HUES6 (cell line): ENCODE results near the gene CCDC106.

Source experiments
- H3K27ac ChIP-seq: 2 replicates; pipeline ENCODE4 v1.7.0; 2013; ENCODE audit warnings: low read depth, mild to moderate bottlenecking, low read length, inconsistent platforms
- H3K27me3 ChIP-seq: 2 replicates; pipeline ENCODE4 v1.6.1; 2013; ENCODE audit warnings: low read length; ENCODE audit not compliant: control insufficient read depth, insufficient read depth
- H3K36me3 ChIP-seq: 2 replicates; pipeline ENCODE4 v1.6.1; 2013; ENCODE audit warnings: low read length; ENCODE audit not compliant: control insufficient read depth, insufficient read depth
- H3K4me1 ChIP-seq: 2 replicates; pipeline ENCODE4 v1.6.1; 2013; ENCODE audit warnings: low read length; ENCODE audit not compliant: control insufficient read depth, insufficient read depth
- H3K4me3 ChIP-seq: 2 replicates; pipeline ENCODE4 v1.5.1; 2013; ENCODE audit warnings: low read depth, low read length
- H3K9ac ChIP-seq: one replicate; pipeline ENCODE4 v1.6.1; 2013; ENCODE audit warnings: mild to moderate bottlenecking, low read length
- H3K9me3 ChIP-seq: 2 replicates; pipeline ENCODE4 v1.6.1; 2013; ENCODE audit warnings: low read depth, low read length; ENCODE audit not compliant: control insufficient read depth, insufficient read depth

The CCDC106 gene

DNA sequence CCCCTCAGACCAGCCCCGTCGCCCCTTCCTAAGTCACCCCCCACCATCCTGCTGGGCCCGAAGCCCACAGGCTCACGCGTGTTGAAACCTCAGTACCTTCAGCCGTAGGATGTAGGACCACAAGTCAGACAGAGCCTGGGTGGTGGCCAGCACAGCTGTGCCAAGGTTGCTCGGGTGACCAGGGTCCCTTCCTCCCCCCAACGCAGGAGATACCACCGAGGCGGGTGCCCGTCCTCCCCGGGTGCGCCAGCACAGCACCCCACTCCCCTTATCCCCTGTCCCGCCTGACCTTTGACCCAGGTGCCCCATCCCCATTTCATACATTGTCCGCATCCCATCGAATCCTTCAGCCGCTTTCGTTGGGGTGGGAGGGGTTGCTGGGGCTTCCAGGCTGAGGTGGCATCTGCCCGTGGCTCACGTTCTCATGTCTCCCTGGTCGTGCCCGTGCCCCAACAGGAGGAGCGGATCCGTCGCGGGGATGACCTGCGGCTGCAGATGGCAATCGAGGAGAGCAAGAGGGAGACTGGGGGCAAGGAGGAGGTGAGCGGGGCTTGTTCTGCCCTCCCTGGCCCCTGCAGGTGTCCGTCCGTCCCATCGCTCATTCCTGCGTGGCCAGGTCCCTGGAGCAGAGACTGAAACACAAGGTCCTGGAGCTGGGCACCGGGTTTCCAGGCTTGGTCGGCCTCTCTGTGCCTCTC, 41.5 kb downstream of the CCDC106 start:
- no peak overlapping the region for H3K27ac ChIP-seq
- peaks cover 85% of the 10 kb centered on the region for H3K36me3 ChIP-seq
- no peak overlapping the region for H3K9ac ChIP-seq

DNA sequence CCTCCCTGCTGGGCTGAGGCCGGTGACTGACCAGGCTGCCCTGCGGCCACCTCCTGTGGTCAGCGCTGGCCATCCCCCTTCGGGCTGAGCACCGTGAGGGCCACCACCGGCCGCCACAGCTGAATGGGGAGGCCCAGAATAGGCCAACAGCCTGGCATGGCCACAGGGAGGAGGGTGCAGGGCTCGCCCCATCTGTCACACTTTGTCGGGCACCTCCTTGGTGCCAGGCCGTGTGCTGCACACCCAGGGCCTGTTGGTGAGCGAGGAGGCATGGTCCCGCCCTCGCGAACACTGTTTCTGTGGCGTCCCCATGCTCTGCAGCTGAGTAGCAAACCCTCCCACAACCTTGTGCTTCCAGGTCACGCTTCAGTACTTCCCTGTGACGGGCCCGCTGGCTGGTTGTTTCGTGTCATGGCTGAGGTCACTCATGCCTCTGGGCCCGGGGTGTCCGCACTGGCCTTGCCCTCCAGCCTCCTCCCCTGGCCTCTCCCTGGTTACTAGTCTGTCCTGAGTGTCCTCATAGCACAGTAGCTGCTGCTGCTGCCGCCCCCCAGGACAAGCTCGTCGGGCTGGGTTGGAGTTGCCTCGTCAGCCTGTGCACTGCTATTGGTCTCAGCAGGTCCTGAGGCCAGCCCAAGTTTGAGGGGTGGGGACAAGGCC, 42.2 kb downstream of the CCDC106 start:
- Histone ChIP-seq H3K36me3 (peaks cover 84% of the 10 kb centered on the region), H3K9me3 (no peaks in the 10 kb centered on the region), H3K9ac (no peak overlapping the region), H3K4me3 (no peak overlapping the region), H3K27ac (no peak overlapping the region), H3K4me1 (no peaks in the 10 kb centered on the region), H3K27me3 (no peaks in the 10 kb centered on the region)

More for the DNA sequence above, 41.5 kb downstream of the CCDC106 start:
- Histone ChIP-seq H3K27me3 (no peaks in the 10 kb centered on the region), H3K4me1 (no peaks in the 10 kb centered on the region), H3K9me3 (no peaks in the 10 kb centered on the region), H3K4me3 (no peak overlapping the region)

DNA sequence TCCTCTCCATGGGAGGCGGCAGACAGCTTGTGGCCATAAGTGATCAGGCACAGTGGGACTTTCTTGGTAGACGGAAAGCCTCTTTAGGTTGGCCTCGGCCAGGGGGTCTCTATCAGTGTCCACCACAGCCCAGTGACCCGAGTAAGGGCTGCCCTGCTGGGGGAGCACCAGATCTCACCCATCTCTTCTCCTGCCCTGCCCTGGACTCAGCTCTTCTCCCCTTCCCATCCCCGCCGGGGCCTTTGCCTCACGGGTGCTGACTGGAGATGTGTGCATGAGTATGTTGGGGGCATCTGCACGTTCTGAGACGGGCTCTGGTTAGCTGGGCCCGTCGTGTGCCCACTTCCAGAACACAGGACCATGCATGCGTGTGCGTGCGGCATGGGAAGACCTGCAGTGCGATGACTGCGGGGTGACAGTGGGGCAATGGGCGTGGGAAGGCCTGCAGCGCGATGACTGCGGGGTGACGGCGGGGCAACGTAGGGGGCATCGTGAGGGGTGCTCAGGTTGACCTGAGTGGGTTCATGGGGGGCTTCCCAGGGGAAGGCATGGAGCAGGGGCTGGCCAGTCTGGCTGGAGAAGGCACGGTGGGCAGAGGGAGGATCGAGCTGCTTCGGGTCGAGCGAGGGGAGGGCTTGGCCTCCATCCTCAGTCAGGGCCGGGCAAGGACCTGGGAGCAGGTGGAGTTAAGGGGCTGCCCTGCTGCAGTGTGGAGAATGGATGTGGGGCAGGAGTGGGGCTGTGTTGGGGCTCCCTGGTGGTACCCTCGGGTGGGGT, 42.9 kb downstream of the CCDC106 start:
- Histone ChIP-seq H3K4me3 (no peak overlapping the region), H3K36me3 (peaks cover 84% of the 10 kb centered on the region), H3K4me1 (no peaks in the 10 kb centered on the region)

DNA sequence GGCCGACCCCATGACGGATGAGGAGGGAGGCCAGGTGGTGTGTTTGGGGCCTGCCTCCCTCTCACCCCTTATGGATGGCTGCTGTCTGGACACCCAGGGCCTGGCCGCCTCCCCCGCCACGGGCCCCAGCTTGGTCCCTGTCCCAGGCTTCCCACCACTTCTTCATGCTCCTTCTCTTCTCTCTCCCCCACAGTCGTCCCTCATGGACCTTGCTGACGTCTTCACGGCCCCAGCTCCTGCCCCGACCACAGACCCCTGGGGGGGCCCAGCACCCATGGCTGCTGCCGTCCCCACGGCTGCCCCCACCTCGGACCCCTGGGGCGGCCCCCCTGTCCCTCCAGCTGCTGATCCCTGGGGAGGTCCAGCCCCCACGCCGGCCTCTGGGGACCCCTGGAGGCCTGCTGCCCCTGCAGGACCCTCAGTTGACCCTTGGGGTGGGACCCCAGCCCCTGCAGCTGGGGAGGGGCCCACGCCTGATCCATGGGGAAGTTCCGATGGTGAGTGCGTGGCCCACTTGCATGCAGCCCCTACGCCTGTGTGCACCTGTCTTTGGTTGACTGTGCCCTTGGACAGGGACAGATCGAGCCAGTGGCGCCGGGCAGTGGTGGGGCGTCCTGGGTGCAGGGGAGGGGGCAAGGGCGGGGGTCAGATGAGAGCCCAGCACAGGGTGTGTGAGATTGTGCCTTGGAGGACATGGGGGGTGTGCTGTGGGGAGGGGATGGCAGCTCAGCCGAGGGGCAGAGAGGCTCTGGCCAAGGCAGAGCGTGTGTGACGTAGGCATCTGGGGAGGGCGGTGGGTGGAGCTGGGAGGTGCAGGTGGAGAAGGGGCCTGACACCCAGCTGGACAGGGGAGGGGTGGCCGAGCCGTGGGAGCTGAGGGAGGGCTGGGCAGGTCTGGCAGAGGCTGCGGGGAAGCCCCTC, 43.8 kb downstream of the CCDC106 start:
- Histone ChIP-seq H3K9ac (no peak overlapping the region), H3K36me3 (peaks cover 86% of the 10 kb centered on the region), H3K27me3 (no peaks in the 10 kb centered on the region), H3K4me3 (no peak overlapping the region), H3K4me1 (no peaks in the 10 kb centered on the region), H3K9me3 (no peaks in the 10 kb centered on the region), H3K27ac (no peak overlapping the region)

More for the DNA sequence above, 42.9 kb downstream of the CCDC106 start:
- Histone ChIP-seq H3K9me3 (no peaks in the 10 kb centered on the region), H3K27ac (no peak overlapping the region), H3K27me3 (no peaks in the 10 kb centered on the region), H3K9ac (no peak overlapping the region)

DNA sequence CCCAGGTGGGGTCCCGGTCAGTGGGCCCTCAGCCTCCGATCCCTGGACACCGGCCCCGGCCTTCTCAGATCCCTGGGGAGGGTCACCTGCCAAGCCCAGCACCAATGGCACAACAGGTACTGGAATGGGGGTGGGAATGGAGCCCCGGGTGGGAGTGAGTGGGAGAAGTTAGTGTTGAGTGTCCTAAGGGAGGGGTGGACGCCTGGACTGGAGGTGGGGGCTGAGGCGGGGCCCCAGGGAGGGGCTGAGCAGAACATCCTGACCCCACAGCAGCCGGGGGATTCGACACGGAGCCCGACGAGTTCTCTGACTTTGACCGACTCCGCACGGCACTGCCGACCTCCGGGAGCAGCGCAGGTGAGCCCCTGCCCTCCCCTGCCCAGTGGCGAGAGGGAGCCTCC, 44.7 kb downstream of the CCDC106 start:
- Histone ChIP-seq H3K36me3 (peaks cover 90% of the 10 kb centered on the region), H3K4me3 (no peak overlapping the region), H3K27me3 (no peaks in the 10 kb centered on the region), H3K27ac (no peak overlapping the region), H3K9me3 (no peaks in the 10 kb centered on the region), H3K9ac (no peak overlapping the region), H3K4me1 (no peaks in the 10 kb centered on the region)

DNA sequence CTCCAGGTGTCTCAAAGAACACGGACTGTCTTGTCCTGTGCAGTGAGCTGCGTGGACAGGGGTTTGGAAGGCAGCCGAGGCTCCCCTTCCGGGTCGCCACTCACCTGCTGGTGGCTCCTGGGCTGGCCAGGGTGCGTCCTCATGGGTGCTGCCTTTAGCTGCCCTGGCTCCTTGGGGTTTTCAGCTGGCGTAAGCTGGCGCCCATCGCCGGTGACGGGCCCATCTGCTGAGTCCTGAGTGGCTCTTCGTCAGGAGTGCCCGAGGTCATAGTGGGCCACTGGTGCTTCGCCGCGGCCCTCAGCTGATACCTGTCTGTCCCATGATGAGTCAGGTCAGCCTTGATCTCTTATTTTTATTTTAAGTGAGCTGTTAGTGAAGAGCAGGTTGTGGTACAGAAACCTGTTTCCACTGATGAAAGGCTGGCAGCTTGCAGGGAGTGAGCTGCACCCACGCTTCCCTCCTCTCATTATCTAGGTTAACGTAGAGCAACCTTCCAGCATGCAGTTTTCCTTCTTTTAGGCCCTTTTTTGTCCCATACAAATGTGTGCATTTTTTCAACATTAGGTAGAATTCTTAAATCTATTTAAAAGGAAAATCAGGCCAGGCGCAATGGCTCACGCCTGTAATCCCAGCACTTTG, 45.4 kb downstream of the CCDC106 start:
- Histone ChIP-seq H3K27me3 (no peaks in the 10 kb centered on the region), H3K4me3 (no peak overlapping the region), H3K27ac (no peak overlapping the region), H3K9me3 (no peaks in the 10 kb centered on the region), H3K36me3 (peaks cover 90% of the 10 kb centered on the region), H3K9ac (no peak overlapping the region), H3K4me1 (no peaks in the 10 kb centered on the region)

DNA sequence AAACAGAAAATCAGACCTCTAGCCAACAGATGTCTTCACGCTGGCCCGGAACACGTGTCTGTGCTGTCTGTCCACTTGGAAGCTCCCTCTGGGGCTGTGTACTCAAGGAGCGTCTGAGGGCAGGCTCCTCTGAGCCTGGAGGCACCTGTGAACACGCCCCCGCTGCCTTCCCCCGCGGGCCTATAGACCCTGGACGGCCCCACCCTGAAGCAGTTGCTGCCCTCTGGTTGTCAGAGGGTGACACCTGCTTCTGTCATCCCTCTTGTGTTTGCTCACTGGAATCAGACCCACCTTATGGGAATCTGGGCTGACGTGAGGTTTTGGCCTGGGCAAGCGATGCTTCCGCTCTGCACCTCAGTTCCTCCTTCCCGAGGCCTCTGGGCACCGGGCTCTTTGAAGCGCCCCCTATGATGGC, 46.2 kb downstream of the CCDC106 start:
- no peaks in the 10 kb centered on the region for H3K9me3 ChIP-seq
- no peaks in the 10 kb centered on the region for H3K27me3 ChIP-seq
- no peak overlapping the region for H3K9ac ChIP-seq
- no peaks in the 10 kb centered on the region for H3K4me1 ChIP-seq
- no peak overlapping the region for H3K27ac ChIP-seq
- peaks cover 86% of the 10 kb centered on the region for H3K36me3 ChIP-seq
- no peak overlapping the region for H3K4me3 ChIP-seq

DNA sequence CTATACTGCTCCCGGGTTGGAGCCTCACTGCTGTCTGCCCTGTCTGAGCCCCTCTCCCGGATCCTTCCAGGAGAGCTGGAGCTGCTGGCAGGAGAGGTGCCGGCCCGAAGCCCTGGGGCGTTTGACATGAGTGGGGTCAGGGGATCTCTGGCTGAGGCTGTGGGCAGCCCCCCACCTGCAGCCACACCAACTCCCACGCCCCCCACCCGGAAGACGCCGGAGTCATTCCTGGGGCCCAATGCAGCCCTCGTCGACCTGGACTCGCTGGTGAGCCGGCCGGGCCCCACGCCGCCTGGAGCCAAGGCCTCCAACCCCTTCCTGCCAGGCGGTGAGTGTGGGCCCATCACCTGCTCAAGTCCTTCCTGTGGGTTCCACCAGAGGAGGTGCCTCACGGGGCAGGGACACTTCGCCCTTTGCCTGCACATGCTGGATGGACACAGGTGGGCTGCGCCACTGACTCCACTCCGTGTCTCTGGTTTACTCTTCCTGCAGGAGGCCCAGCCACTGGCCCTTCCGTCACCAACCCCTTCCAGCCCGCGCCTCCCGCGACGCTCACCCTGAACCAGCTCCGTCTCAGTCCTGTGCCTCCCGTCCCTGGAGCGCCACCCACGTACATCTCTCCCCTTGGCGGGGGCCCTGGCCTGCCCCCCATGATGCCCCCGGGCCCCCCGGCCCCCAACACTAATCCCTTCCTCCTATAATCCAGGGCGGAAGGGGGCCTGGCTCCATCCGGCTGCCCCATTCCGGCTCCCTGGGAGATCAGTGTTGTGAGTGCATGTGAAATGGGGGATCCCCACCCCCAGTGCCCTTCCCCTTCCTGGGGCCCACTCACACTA, 46.9 kb downstream of the CCDC106 start:
- no peak overlapping the region for H3K4me3 ChIP-seq
- H3K9ac ChIP-seq = no peak overlapping the region
- H3K4me1 ChIP-seq = no peaks in the 10 kb centered on the region
- H3K9me3 ChIP-seq = no peaks in the 10 kb centered on the region
- peaks cover 84% of the 10 kb centered on the region for H3K36me3 ChIP-seq
- no peak overlapping the region for H3K27ac ChIP-seq
- H3K27me3 ChIP-seq = no peaks in the 10 kb centered on the region

DNA sequence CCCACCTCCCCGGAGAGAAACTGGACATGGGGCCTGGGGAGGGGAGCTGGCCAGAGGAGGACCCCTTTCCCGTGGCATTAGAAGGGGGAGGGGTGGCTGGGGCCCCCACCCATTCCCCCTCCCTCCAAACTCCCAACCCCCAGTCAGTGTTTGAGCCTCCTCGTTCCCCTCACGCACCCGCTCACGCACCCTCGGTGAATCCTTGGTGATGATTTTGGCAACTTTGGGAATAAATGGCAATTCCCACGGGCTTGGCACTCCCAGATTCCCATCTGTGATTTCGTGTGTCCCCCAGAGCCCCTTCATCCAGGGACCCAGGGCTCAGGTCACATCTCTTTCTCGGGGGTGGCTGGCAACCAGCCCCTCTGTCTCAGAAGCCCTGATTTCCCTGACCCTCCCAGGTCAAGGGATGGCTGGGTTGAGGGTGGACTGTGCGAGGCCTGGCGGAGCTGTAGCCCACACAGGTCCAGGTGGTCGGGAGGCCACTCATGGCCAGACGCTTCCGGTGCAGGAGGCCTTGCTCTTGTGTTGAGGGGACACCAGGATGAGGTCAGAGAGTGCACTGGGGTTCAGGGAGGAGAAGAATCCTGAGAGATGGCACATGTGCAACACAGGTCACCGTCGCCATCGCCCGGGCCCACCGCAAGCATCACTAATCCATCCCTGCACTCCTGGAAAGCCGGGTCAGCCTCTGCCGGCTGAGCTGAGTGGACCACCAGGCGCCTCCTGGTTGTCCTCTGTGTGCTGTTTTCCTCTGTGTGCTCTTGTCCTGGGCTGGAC, 47.7 kb downstream of the CCDC106 start:
- no peak overlapping the region for H3K4me3 ChIP-seq
- no peak overlapping the region for H3K27ac ChIP-seq
- H3K27me3 ChIP-seq = no peaks in the 10 kb centered on the region
- H3K9me3 ChIP-seq = no peaks in the 10 kb centered on the region; the same call in 1 of the 2 replicates
- no peaks in the 10 kb centered on the region for H3K4me1 ChIP-seq
- peaks cover 81% of the 10 kb centered on the region for H3K36me3 ChIP-seq
- no peak overlapping the region for H3K9ac ChIP-seq
